Measurements from ENCODE around the gene CCM2.

The CCM2 gene

DNA sequence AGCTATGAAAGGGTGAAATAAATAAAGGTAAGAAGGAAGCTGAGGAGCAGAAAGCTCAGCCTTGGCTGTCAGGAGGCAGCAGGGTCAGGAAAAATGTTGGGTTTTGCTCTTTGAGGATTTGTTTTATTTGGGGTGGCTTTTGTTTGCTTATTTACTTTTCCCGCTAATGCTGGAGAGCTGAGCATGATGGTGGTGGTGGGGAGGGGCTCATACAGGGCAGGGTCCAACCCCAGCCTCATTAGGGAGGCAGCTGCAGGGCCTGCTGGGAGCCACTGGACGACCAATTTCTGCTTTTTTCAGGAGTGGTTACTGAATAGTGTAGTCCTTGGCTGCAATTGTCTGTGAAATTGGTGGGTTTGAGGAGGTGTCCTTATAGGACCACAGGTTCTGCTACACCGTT, 36.3 kb downstream of the CCM2 start:
- no peak for DNase-seq

DNA sequence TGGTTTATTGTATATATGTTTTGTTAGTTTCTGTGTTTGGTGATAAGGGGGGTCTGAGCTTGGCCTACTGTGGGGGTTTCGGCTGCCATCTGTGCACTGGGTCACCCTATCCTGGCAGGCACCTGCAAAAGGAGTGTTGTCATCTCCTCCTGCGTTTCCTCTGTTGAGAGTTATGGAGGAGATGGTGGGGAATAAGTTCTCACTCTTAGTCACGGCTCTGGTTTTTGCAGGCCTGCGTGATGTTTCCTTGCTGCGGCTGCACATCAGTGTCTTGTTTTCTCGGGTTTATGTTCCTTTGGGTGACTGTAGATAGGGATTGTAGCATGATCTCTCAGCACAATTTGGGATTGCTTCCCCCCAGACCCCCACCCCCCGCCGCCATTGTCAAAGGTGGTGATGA, 36.8 kb downstream of the CCM2 start:
- DNase-seq: no peak

DNA sequence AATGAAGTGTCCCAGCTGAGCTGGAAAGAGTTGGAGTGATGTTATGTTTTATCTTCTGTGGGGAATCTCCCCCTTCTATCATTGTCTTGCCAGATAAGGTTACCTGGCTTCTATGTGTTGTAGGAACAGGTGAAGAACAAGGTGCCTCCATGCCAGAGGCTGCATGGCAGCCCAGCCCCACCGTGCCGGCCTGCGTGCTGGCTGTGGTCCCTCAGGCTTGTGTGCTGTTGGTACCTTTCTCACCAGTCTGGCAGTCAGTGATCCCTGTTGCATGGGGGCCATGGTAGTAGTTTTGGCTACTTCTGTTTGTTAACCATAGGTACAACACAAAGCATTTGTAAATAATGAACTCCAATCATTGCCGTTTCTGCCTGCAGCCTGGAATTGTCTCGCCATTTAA, 37.9 kb downstream of the CCM2 start:
- no peak for DNase-seq

DNA sequence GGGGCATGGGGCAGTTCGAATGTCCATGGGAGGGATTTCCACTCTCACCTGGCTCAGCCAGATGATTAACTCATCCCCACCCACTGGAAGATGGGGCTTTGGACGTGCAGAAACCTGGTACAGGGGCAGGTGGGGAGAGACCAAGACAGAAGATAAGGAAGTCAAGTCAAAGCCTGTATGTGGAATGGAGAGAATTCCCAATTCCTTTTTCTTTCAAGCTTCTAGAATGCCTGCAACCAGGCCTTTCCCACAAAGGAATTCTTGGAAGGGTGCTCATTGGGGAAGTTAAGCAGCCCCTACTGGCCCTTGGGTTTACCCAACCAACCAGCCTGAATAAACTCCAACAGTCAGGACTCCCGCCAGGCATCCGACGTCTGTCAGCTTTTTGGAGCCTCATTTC, 39.1 kb downstream of the CCM2 start:
- DNase-seq: no peak

DNA sequence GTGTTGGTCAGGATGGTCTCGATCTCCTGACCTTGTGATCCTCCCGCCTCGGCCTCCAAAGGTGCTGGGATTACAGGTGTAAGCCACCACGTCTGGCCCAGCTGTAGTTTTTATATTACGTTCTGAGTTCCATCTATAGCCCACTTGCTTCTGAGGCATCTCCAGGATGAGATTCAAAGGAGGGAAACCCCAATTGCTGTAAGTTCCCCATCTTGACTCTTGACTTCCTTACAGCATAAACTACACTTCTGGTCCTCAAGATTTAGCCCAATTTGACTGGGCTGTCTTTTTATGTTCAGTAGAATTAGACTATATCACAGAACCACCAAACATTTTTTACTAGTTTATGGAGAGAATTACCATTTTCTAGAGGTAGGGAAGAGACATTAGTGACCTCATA, 44.3 kb downstream of the CCM2 start:
- DNase-seq: no peak

DNA sequence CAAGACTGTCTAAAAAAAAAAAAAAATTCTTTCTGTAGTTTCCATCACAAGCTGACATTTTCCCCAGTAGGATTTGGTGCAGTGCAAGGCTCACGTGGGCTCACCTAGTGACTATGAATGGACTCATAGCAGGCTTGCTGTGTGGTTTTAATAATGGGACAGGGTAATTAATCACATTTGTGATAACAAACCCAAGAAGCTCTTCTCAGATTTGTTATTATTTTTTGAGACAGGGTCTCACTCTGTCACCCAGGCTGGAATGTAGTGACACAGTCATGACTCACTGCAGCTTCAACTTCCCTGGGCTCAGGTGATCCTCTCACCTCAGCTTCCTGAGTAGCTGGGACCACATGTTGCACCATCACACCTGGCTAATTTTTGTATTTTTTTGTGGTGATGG, 48.7 kb downstream of the CCM2 start:
- no peak for DNase-seq

DNA sequence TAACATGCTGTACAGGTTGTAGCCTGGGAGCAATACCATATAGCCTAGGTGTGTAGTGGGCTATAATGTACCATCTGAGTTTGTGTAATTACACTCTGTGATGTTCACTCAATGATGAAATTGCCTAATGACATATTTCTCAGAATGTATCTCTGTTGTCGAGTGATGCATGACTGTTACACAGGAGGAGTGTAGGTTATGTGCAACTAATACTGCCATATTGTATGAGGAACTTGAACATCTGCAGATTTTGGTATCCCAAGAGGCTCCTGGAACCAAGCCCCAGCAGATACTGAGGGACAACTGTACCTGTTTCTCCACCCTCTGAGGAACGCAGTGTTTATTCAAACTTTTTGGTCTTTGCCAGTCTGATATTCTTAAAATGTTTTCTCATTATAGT, 50.2 kb downstream of the CCM2 start:
- no peak for DNase-seq

DNA sequence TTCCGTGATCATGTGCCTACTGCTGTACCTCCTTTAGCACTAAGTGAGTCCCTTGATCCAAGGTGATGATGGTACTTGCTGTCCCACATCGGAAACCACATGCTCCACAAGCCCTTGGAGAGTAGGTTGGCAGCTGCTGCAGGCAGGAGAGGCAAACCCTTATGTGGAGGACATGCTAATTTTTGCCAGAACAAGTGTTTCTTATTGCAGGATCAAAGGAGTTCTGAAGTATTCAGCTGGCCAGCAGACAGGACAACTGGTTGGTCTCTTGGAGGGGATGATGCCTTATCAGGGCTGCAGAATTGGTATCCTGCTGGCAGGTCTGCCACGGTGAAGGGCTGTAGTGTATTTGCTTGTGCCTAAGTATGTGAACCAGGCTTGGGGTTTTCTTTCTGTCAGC, 52.0 kb downstream of the CCM2 start:
- no peak for DNase-seq

DNA sequence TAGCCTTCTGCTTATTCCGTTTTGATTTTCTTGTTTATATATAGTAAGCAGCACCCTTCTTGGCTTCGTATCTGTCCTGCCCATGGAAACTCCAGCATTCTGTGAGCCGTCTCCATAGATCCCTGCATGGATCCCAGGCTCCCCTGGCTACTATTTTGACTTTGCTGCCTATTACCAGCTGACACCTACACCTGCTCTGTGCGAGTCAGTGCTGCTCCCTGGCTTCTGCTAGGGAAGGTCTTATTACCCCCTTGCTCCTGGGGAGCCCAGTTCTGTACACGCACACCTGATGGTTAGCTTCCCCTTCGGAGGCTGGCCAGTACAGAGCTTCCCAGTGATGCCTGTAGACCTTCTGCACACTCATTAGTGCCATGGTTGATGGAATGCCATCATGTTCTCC, 53.4 kb downstream of the CCM2 start:
- no peak for DNase-seq

DNA sequence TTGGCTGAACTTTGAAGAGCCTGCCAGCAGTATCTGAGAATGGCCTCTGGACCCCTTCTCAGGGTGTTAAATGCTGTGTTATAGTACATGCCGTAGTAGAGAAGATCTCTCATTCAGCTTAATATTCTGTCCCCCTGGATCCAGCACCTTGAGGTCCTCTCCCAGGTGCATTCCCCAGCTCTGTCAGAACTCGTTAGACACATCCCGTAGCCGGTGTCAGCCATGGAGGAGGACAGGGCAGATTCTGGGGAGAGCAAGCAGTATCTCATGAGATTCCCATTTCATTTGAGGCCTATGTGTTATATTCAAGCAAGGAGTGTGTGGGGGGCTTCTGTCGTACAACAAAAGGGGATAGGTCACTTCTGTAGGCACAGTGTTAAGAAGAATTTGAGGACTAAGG, 53.9 kb downstream of the CCM2 start:
- no peak for DNase-seq

DNA sequence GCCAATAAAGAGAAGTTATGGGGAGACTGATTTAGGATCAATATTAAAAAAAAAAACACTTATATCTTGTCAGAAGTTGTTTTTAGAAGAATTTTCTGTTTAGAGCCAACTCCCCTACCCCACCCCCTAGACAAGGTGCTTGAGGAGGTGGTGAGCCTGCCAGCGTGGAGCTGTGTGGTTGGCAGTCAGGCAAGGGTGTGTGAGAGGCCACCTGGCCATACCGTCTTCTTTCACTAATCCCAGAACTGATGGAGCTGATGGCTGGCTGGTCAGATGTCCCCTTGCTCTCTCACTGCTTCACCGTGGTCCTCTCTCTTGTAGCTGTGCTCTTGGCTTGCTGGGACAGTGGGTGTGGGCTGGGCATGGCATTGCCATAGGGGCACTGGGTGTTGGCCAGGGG, 54.4 kb downstream of the CCM2 start:
- DNase-seq: no peak

DNA sequence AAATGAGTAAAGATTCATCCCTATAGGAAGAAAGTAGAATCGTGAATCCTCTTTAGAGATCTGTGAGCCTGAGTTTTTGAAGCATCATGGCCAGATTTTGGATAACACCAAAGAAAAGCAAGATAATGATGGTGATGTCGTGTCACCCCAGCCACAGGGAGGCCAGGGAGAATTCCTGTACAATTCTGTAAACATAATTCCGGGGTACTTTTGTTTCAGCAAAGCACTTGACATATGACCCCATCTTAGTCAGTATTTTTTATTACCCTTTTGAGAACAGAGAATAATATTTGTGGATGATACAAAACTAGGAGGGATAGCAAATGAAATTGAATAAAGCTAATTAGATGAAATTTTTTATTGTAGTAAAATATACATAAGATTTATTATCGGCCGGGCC, 55.0 kb downstream of the CCM2 start:
- no peak for DNase-seq

DNA sequence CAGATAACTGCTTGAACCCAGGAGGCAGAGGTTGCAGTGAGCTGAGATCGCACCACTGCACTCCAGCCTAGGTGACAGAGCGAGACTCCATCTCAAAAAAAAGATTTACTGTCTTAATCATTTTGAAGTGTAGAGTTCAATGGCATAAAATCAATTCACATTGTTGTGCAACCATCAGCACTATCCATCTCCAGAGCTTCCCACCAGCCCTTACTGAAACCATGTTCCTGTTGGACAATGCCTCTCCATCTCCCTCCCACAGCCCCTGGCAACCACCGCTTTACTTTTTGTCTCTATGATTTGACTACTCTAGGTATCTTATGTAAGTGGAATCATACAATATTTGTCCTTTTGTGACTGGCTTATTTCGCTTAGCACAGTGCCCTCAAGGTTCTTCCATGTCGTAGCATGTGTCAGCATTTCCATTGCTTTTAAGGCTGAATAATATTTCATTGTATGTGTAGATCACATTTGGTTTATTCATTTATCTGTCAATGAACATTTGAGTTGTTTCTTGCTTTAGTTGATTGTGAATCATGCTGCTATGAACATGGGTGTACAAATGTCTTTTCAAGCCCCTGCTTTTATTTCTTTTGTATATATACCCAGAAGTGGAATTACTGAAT, 55.7 kb downstream of the CCM2 start:
- no peak for DNase-seq

DNA sequence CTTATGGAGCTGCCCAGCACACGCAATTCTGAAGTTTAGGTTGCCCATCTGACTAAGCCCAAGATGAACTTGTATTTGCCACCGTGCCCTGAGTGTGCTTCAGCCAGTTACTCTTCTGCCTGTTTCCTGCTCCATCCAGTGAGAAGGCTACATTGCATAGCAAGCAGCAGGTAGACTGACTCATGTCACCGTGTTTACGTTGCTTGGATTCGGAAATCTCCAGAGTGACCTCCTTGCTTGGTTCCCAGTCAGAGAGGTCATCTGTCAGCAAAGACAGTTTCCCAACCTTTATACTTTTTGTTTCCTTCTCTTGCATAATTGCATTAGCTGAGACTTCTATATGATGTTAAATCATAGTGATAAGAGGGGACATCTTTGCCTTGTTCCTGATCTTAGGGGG, 57.9 kb downstream of the CCM2 start:
- no peak for DNase-seq

DNA sequence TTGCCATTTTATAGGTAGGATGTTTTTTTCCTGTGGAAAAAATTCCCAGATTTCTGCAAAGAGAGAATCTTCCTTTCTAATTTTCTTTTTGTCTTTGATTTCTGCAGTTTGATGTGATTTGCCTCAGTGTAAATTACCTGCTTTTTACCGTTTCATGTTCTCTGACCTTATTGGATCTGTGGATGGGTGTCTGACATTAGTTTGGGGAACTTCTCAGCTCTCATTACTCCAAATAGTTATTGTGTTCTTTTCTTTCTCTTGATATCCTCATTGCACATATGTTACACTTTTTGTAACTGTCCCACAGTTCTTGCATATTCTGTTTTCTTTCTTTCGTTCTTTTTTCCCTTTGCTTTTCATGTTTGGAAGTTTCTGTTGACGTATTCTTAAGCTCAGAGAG, 60.3 kb downstream of the CCM2 start:
- no peak for DNase-seq

DNA sequence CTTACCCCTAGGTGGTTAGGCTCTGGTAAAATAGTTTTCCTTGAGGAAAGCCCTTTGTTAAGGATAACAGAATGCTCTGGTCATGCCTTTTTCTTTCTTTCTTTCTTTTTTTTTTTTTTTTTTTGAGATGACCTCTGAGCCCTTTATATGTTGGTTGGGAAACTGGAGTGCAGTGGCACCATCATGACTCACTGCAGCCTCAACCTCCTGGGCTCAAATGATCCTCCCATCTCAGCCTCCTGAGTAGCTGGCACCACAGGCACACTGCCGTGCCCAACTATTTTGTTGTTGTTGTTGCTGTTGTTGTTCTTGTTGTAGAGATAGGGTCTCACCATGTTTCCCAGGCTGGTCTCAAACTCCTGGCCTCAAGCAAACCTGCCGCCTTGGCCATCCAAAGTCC, 61.4 kb downstream of the CCM2 start:
- no peak for DNase-seq

DNA sequence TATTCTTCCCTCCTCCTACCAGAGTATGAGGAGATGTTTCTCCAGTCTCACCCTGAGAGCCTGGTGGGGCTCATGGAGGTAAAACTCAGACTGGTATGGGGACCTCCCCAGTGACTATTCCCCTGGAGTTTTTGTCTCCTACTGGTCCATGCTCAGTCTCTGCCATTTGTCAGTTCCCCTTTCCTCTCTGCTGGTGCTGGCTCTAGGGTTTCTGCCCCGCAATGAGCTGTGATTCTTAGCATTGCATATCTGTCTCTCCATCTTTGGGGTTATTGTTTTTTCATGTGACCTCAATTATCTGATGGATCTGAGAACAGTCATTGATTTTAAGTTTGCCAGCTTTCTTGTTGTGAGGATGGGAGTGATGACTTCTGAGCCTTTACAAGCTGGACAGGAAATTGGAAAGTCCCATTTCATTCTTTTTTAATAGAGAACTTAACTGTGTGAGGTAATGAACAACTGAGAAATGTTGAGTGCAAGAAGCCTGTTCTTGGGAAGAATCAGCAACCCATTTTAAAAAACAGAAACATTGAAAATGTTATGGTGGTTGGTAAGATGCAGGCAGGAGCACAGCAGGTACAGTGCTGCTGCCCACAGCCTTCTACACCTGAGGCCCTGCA, 61.9 kb downstream of the CCM2 start:
- no peak for DNase-seq

DNA sequence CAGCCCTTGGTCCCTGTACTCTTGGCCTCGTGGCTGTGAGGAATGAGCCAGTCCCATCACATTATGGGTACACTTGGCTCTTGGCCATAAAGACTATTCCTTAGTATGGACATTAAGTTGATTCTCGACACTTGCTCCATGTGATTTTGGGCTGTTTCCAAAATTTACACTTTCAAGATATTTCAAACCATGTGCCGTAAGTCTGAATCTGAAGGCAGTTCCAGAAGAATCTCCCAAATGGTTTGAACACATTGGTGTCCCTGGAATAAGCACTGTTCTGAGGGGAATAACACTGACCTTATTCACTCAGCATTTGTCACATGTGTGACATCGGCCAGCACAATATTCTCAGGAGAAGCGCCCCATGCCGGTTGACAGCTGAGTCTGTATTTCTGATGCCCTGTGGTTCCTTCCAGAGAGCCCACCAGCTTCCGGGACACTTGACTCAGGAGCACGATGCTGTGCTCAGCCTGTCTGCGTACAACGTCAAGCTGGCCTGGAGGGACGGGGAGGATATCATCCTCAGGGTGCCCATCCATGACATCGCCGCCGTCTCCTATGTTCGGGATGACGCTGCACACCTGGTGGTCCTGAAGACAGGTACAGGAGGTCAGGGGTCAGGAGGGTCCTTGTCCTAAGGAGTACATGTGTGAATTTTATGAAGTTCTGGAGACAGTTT, 64.2 kb downstream of the CCM2 start:
- DNase-seq: no peak

DNA sequence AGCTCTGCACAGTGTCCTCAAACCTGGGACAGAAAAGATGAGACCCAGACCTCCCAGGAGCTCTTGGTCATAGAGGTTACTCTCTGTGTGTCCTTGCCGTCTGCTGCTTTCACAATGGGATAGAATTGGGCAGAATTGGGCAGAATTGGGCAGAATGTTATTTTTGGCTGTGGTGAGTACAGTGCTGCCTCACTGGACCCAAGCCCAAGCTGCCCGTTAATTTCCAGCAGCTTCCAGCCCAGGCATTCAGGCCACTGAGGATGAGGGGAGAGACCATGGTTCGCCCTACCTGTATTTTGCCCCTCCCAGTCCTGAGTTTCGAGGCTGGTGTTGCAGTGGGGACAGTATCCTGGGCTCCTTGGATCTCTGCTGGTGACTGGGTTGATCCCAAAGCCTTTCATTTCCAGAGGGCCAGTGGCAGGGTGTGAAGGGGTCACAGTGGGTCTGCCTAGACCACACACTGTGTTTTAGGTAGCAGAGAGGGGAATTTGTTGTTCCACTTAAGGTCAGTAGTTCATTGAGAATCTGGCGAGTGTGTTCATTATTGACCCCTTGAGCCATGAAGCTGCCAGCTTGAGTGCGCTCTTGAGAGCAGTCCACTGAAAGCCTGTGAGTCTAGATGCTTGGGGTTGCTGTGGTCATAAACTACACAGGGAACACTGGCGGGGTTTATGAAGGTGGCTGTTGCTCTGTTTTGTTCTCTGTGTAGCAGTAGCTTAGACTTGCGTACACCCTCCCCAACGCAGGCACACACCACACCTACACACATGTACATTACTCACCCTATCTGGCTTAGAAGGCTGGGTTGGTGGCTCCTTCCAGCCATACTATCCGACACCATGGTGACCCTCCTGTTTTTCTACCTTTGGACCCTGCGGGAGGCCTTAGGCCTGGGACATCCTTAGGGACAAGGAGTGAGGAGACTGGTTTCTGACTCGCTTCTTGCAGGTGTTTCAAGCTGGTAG, 65.3 kb downstream of the CCM2 start:
- no peak for DNase-seq

DNA sequence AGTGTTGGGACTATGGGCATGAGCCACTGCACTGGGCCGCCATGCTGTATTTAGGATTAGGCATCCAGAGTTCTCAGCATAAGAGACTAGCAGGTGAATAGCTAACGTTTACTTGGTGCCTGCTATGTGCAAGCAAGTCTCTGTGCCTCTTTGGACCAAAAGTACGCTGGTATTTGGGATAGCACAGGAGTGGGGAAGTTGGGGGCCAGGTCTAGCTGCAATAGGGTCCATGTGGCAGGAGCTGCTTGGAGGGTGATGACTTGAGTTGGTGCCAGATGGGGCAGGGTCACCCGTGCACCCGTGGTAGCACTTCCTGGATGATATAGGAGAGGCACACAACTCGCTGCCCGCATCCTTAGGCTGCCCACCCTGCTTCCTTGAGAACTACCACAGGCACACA, 66.4 kb downstream of the CCM2 start:
- DNase-seq: no peak

DNA sequence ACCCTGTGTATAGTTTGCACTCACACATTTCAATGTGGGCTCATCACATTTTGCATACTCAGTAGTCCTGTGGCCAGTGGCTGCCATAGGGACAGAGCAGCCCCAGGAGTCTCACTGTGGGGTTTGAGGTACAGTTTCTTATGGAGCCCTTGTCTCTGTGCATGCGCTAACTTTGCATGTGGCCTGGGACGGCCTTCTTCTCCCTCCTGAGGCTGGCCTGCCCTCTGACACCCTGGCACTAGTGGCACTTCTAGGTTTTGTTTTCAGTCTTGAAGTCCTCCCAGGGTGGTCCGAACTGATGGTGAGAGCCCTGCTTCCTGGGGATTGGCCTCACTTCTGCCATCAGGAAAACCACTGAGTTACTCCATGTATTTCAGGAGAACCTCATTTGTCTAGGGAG, 67.6 kb downstream of the CCM2 start:
- no peak for DNase-seq

DNA sequence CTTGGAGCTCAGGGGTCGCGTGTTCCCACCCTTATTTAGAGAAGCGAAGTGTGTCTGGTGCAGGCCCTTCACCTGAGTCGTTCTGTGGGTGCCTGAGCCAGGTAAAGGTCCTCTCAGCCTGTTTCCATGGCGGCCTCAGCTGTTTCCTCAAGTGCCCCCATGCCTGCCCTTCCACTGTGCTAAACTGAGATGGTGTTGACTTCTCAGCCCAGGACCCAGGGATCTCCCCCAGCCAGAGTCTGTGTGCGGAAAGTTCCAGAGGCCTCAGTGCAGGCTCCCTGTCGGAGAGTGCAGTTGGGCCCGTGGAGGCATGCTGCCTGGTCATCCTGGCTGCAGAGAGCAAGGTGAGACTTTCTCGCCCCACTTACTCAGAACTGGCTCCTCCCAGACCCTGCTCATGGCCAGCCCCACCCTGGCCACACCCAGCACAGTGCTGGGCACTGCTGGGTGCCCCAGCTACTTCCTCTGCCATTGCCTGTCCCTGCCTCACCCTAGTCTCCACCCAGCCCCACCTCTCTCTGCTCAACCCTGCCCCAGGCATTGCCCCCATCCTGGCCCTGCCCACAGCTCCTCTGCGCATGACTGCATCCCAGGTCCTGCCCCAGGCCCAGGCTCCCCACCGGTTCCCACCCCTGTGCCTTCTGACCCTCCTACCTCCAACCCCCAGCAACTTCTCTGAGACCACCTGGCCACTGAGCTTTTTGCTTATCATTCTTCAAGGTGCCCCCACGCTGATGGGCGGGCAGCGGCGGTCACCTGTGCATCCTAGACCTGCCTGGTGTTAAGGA, 68.4 kb downstream of the CCM2 start:
- DNase-seq: no peak

All from NCI-H1694 treated with DMSO at 0.1 percent for 48 hours (cell line).